ENCODE data around the gene LRRC41.
"Not testable (repeated sequence)": the region's sequence is repeated elsewhere in the genome, so short reads cannot be mapped to it uniquely, and the experiment has no call there.

LRRC41 gene, protein sequence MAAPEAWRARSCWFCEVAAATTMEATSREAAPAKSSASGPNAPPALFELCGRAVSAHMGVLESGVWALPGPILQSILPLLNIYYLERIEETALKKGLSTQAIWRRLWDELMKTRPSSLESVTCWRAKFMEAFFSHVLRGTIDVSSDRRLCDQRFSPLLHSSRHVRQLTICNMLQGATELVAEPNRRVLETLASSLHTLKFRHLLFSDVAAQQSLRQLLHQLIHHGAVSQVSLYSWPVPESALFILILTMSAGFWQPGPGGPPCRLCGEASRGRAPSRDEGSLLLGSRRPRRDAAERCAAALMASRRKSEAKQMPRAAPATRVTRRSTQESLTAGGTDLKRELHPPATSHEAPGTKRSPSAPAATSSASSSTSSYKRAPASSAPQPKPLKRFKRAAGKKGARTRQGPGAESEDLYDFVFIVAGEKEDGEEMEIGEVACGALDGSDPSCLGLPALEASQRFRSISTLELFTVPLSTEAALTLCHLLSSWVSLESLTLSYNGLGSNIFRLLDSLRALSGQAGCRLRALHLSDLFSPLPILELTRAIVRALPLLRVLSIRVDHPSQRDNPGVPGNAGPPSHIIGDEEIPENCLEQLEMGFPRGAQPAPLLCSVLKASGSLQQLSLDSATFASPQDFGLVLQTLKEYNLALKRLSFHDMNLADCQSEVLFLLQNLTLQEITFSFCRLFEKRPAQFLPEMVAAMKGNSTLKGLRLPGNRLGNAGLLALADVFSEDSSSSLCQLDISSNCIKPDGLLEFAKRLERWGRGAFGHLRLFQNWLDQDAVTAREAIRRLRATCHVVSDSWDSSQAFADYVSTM

DNA sequence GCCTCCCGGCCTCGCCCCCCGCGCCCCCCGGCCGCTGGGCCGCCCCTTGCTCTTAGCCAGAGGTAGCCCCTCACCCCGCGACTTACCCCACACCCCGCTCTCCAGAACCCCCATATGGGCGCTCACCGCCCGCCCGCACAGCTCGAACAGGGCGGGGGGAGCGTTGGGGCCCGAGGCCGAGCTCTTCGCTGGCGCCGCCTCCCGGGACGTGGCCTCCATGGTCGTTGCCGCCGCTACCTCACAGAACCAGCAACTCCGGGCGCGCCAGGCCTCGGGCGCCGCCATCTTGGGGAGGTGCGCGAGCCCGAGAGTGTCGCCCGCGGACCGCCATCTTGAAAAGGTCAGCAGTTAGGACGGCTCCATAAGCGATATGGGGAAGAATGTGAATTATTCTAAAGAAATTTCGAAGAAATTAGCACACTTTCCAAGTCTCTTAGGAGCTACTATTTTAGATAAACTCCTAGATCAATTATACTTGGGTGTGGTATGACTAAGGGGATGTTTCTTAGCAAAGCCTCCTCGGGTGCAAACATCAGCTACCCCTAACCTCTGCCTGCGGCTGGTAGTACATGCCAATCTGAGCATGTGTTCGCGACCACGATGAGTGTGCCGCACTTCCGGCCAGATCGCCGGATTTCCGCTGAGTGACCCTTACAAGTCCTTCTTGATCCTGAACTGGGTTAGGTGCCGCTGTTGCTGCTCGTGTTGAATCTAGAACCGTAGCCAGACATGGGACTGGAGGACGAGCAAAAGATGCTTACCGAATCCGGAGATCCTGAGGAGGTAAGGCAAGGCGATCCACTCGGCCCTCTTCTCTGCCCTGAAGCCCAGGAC is at the start of gene LRRC41, which contains the start of gene UQCRH:
Gene LRRC41, minus strand, starts transcription at position 579 of the 834 bp plus-strand sequence. Its CDS starts 294 bp downstream, at position 285.
Gene UQCRH, plus strand, starts transcription at position 661 of the 834 bp plus-strand sequence. Its CDS starts 69 bp downstream, at position 730.
- peak within 1 kb of the TSS; percentile 64 to 94 (median 79) for H3K4me3 ChIP-seq
- peak within 1 kb of the TSS; percentile 75 to 100 (median 97) for H3K27ac ChIP-seq

DNA sequence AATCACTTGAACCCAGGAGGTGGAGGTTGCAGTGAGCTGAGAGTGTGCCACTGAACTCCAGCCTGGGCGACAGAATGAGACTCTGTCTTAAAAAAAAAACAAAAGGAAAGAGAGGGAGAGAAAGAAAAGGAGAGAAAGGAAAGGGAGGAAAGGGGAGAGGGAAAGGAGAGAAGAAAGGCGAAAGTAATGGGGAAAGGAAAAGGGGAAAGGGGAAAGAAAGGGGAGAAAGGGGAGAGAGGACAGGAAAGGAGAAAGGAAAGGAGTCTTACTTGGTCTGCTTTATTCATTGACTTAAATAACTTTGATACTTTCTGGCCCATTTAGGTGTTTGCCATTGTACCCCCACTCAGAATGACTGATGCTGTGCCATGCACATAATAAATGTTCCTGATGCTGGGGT is 48.9 kb upstream of the LRRC41 start:
- no peak overlapping the region for H3K27ac ChIP-seq
- no peak overlapping the region for H3K4me3 ChIP-seq

DNA sequence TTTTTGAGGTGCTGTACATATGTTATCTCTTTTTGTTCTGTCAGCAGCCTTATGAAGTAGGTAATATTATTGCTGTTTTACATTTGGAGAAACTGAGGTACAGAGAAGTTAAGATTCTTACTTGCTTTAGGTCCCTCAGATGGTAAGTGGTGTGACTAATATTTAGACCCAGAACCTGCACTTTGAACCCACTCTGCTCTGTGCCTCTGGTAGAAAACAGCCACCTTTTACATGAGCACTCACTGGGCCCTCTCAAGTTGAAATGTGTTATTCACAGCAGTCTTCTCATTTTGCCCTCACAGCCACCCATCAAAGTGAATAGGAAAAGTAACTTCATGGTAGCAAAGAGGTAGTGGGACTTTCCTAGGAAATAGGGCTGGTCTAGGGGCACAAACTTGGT is 41.9 kb upstream of the LRRC41 start:
- H3K27ac ChIP-seq, result peak overlapping the region in 1 of 21 experiments; percentile 26
- H3K4me3 ChIP-seq, result no peak overlapping the region

DNA sequence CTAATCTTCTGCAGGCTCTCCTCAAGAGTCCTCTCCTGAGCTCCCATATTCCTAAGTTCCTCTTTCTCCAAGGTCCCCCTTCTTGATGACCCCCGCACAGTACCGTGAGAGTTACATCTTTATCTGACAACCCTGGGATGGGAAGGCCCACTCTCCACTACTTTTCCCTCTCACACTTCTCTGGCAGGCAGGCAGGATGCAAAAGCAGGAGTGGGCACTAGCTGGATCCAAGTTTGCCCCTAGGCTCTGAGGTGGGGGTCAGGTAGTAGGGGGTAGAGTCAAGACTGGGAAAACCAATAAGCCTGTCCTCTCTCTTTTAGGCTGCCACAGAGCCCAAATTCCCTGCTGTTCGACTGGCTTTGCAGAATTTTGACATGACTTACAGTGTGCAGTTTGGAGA is 41.1 kb upstream of the LRRC41 start:
- Histone ChIP-seq H3K27ac (peak overlapping the region in 1 of 21 experiments; percentile 88), H3K4me3 (no peak overlapping the region)

DNA sequence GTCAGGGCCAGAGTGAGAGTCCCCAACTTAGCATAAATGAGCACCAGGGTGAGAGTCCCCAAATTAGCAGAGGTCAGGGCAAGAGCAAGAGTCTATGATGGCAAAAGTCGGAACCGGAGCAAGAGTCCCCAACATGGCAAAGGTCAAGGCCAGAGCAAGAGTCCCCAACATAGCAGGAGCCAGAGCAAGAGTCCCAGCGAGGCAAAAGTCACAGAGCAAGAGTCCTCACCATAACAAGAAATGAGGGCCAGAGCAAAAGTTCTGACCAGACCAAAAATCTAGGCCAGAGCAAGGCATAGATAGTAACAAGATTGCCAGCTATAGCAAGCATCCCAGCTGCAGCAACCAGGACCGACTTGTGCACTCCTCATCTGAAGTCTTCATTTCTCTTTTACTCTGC is 40.3 kb upstream of the LRRC41 start:
- peak overlapping the region in 3 of 21 experiments; percentile 38 to 92 (median 88) for H3K27ac ChIP-seq
- no peak overlapping the region for H3K4me3 ChIP-seq

DNA sequence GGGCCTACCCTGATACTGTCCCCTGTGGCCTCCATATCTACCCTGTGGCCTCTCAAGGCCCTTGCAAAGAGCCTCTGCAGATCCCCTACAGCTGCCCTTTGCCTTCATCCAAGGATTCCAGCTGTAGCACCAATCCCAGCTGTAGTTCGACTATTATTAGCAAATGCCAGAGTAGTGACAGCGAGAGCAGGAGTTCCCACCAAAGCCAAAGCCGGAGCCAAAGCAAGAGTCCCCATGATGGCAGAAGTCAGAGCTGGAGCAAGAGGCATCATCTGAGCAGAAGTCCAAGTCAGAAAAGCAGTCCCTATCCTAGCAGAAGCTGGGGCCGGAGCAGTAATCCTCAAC is 39.9 kb upstream of the LRRC41 start:
- Histone ChIP-seq H3K4me3 (no peak overlapping the region), H3K27ac (peak overlapping the region in 6 of 21 experiments; percentile 38 to 95 (median 92))

DNA sequence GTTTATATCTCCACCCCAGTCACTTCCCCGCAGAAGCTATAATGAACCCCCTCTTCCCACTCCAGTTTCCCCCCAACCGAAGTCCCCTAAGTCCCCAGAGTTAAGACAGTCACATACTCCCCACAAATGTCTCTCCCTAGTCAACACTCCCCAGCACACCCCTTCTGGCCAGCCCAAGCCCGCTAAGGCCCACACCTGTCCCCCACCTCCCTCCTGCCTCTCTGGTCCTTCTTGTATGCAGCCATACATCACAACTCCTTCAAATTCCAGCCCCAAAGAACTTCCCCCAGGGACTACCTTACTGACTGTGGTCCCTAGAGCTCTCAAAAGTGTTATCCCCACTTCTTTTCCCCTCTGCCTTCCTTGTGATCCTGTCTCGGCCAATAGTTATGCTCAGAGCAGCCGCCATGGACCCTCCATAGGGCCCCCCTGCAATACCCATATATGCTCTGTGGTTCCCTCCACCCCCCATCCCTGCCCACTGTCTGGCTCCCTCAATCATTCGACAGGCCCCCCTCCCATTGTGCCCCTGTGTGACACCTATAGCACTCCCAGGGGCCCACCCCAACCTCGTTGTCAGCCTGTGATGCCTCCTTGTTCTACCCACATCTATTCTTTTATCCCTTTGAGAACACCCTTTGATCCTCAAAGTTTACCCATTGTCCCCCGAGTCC is 39.4 kb upstream of the LRRC41 start:
- peak overlapping the region in 8 of 21 experiments; percentile 26 to 97 (median 92) for H3K27ac ChIP-seq
- no peak overlapping the region for H3K4me3 ChIP-seq

DNA sequence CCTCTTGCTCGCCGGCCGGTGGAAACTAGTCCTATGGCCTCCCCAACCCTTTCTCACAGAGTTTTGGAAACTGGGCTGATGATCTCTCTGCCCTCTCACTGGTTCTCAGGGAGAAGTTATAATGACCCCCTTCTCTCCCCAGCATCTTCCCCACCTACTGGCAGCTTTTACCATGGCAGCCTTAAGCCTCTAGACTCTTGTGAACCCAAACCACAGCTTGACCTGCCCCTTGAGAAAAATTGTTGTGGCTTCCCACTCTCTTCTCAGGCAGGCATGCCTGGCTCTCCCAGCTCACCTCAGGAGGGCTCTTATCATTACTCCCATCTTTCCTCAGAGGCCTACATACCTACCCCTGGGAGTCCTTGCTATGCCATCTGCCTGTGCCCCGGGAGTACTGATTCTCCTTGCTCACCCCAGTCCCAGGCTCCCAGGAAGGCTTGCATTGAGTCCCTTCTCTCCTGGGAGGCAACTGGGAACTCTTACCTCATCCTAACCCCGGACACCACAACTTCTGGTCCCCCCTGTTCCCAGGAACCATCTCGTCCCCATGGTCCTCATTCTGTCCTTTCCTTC is 38.8 kb upstream of the LRRC41 start:
- Histone ChIP-seq H3K27ac (peak overlapping the region in 8 of 21 experiments; percentile 88 to 97 (median 93)), H3K4me3 (no peak overlapping the region)

DNA sequence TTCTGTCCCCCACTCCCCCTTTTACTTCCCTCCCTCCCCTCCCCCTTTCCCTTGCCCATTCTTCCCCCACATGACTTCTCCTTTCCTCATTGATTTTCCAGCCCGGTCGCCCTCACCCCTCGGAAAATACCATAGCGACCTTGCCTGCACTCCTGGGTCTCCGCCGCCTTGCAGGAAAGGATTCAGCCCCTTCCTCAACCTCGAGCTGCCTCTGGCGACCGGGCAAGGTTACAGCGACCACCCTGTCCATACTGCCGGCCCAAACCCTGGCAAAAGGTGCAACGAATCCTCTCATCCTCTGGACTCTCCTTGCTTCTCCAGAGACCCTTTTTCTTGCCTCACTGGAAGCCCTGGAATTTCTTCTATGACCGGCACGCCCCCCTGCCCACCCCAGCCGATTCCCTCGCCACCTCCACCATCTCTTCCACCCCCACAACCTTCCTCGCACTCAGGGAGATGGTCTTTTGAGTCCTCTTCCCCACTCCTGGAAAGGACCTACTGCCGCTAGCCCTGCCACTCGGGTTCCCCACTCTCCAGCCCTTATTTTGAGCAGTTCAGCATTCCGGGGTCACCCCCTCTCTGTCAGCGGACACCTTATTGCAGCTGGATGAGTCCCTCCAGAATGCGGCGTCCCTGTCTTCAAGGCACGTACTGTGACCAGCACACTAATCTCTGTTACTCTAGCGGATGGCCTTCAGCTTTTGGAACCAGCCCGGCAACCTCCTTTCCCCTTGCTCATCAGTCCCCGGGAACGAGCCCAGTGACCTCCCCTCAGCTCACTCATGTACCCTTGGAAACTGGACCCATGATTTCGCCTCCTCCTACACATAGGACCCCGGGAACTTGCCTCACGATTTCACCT is 38.0 kb upstream of the LRRC41 start:
- H3K4me3 ChIP-seq, result peak overlapping the region; percentile 45 to 78 (median 51)
- peak overlapping the region in 20 of 21 experiments; percentile 83 to 97 (median 92) for H3K27ac ChIP-seq

DNA sequence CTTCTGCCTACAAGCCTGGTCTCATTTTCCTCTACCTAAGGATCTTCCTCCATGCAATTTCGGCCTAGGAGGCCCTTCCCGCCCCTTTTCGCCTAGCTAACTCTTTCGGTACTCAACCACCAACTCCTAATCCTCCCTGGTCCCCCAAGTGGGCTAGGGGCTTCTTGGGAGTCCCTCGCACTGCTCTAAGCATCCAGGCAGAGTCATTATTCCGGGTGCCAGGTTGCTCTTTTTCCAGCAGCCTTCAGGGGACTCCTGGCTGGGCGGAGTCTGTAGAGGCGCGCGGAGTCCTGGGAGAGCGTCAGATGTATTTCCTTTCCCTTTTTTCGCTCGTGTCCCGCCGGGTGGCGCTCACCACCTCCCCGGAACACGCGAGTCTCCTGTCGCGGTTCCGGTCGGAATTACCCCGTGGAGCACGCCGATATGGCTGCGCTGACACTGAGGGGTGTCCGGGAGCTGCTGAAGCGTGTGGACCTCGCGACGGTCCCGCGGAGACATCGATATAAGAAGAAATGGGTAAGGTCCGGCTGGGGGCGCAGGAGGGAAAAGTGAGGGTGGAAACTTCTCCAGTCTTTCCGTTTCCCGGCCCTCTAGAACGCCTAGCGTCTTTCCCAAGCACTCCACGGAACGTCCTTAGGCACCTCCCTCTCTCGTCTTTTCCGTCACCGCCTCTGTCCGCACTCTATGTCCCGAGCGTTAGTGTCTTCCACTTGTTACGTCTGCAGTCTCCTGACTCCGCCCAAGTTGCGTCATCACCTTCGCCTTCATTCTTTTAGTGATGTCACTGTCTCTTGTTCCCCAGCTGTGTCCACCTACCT is 37.2 kb upstream of the LRRC41 start, which contains the start of gene NSUN4:
Gene NSUN4, plus strand, starts transcription at position 404 of the 818 bp plus-strand sequence. Its CDS starts 20 bp downstream, at position 424.
- Histone ChIP-seq H3K4me3 (peak within 1 kb of the TSS; percentile 45 to 78 (median 51)), H3K27ac (peak within 1 kb of the TSS; percentile 72 to 97 (median 92))

DNA sequence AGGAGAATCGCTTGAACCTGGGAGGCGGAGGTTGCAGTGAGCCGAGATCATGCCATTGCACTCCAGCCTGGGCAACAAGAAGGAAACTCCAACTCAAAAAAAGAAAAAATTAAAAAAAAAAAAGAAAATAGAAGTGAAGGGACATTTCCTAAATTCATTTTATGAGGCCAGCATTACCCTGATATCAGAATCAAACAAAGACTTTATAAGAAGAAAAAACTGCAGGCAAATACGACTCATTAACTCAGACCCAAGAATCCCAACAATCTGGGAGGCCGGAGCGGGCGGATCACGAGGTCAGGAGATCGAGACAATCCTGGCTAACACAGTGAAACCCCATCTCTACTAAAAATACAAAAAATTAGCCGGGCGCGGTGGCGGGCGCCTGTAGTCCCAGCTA is 34.0 kb upstream of the LRRC41 start:
- not testable (repeated sequence) for H3K27ac ChIP-seq, H3K4me3 ChIP-seq

DNA sequence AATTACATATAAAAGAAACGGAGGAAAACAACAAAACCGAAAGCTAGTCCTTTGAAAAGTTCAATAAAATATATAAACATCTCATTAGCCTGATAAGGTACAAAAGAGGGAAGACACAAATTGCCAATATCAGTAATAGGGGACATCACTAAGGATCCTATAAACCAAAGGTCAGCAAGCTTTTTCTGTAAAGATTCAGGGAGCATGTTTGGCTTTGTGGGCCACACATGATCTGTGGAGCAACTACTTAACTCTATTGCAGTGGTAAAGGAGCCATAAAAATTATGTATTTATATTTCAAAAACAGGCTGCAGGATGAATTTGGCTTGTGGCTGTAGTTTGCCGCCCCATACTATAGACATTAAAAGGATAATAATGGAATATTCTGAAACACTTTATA is 31.7 kb upstream of the LRRC41 start:
- no peak overlapping the region for H3K4me3 ChIP-seq
- no peak overlapping the region for H3K27ac ChIP-seq

DNA sequence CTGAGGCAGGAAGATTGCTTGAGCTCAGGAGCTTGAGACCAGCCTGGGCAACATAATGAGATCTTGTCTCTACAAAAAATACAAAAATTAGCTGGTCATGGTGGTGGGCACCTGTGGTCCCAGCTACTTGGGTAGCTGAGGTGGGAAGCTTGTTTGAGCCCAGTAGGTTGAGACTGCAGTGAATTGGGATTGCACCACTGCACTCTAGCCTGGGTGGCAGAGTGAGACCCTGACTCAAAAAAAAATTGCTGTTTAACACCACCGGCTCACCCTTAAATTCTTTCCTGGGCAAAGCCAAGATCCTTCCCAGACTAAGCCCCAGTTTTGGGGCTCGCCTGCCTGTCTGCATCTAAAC is 30.6 kb upstream of the LRRC41 start:
- H3K27ac ChIP-seq, result no peak overlapping the region

DNA sequence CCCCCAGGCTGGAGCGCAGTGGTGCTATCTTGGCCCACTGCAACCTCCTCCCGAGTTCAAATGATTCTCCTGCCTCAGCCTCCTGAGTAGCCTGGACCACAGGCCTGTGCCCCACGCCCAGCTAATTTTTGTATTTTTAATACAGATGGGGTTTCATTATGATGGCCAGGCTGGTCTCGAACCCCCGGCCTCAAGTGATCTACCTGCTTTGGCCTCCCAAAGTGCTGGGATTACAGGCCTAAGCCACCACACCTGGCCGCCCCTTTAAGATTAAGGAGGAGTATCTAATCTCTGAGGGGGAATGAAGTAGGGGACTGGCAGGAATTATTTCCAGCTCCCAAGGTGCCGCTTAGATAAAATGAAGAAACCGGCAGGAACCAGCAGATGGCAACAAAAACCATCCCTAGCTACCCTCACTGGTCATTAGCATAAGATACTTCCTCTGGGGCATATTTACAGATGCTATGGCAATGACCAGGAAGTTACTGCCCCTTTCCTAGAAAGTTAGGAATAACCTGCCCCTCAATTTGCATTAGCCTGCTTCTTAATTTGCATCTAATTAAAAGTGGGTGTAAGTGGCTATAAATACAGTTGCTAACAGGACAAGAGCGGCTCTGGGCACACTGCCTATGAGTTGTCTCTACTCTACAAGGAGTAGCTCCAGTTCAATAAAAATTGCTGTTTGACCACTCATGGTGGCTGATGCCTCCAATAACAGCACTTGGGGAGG is 30.0 kb upstream of the LRRC41 start:
- no peak overlapping the region for H3K27ac ChIP-seq
- no peak overlapping the region for H3K4me3 ChIP-seq

More for the DNA sequence above, 30.6 kb upstream of the LRRC41 start:
- no peak overlapping the region for H3K4me3 ChIP-seq

DNA sequence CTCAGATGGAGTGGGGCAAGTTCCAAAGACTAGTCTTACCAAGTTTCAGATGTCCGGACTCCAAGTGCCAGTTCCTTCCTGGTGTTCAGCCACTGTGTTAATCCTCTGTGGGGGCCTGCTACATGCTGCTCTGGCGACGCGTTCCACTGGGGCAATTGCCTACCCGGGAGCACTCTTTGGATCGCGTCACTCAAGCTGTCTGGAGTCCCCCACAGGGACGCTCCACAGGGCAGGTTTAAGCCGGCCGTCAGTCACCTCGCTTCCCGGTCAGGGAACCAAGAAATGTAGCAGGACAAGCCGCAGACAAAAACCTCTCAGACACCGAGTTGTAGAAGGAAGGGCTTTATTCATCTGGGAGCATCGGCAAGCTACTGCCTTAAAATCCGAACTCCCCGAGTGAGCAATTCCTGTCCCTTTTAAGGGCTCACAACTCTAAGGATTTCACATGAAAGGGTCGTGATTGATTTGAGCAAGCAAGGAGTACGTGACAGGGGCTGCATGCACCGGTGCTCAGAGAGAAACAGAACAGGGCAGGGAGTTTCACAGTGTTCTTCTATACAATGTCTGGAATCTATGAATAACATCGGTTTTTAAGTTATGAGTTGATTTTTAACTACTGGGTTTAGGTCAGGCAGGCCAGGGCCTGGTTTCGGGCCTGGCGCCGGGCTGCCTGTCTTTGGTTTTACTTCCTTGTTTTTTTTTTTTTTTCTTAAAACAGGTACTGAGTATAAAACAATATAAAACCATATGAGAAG is 28.5 kb upstream of the LRRC41 start:
- not testable (repeated sequence) for H3K27ac ChIP-seq

DNA sequence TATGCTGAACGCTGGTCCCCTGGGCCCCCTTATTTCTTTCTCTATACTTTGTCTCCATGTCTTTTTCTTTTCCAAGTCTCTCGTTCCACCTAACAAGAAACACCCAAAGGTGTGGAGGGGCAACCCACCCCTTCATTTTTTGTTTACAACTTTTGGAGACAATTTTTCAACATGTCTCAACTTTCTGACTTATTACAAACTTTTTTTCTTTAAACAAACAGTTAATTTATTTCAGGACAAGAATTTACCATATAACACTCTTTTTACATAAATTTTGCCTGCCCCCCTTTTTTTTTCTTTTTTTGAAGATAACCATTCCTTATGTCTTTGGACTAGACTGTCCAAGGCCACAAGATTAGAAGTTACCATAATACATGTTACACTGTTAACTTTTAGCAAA is 27.0 kb upstream of the LRRC41 start:
- not testable (repeated sequence) for H3K4me3 ChIP-seq, H3K27ac ChIP-seq

More for the DNA sequence above, 28.5 kb upstream of the LRRC41 start:
- not testable (repeated sequence) for H3K4me3 ChIP-seq
